GM10248 (cell line): Measurements from ENCODE around the gene IMMP2L.

Source experiments
- CTCF ChIA-PET: fragments of 300-600 bp; sonication (Branson Sonifier 250); formaldehyde crosslinking; extraction: SDS; loops from one replicate; lab custom pipeline; 2021; ENCODE audit warnings: antibody characterized with exemption; lab: Yijun Ruan, JAX
- POLR2A ChIA-PET: fragments of 350-650 bp; sonication (Branson Sonifier 250); formaldehyde crosslinking; extraction: SDS; loops from one replicate; lab custom pipeline; 2020; ENCODE audit warnings: antibody characterized with exemption; lab: Yijun Ruan, JAX
- DNase-seq: peaks from one replicate; pipeline ENCODE4 v3.0.0; 2012; ENCODE audit errors: extremely low spot score
- CTCF ChIP-seq: IDR thresholded peaks from 2 replicates; pipeline ENCODE4 v1.5.1; 2012; ENCODE audit warnings: mild to moderate bottlenecking, low read depth; ENCODE audit errors: extremely low read depth, missing control alignments, control extremely low read depth

The IMMP2L gene

GRCh38 chr7:111115966-111116365, 446.3 kb downstream of the IMMP2L start:
- no peak for DNase-seq
- no peak for TF ChIP-seq CTCF
- POLR2A ChIA-PET = no interaction called here
- CTCF ChIA-PET = interaction anchor here (0.8 kb wide), 1 partner anchor 10 kb away, joined by 3 read pairs; no protein-coding TSS in a partner anchor

GRCh38 chr7:111113263-111114017, 448.9 kb downstream of the IMMP2L start:
- CTCF ChIA-PET = interaction anchor here (1.0 to 1.7 kb wide), 2 partner anchors 13 to 27 kb away, joined by 3 to 4 read pairs; no protein-coding TSS in a partner anchor
- DNase-seq = peak; percentile 10
- POLR2A ChIA-PET = no interaction called here
- no peak for TF ChIP-seq CTCF

DNA sequence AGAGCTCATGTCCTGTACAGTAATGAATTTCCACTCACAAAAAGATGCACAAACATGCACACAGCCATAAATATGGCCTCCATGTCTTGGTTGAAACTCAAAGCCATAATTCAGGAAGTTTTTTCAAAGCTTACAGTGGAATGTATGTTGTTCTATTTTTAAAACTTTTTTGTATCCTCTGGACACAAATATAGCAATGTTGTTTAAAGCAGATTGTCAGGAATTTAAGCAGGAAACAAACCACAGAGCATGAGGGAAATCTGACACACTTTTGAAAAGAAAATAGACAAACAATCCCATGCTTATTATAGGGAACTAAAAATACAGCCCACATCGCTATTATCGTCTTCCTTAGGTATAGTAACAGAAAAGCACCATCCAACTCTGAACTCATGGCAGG, 449.9 kb downstream of the IMMP2L start:
- no peak for DNase-seq
- ChIA-PET CTCF (interaction anchor here (0.8 to 1.7 kb wide), 5 partner anchors 14 to 26 kb away, joined by 3 to 5 read pairs (median 3); no protein-coding TSS in a partner anchor), POLR2A (no interaction called here)
- TF ChIP-seq CTCF = no peak

DNA sequence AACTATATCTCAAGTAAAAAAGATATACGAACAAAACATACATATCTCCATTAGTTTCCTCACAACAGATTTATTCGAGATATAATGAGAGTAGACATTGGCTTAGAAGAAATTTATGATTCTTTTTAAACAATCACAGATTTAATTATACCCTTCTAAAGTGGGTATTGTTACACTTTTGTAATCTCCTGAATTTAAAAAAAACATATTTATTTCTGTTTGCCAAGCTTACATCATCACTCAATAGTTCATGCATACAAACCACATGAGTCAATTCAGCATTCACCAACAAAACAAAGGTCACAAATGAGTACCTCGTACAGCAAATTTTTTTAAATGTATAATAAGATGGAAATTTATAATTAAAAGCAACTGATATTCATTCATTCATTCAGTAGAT, 453.8 kb downstream of the IMMP2L start:
- POLR2A ChIA-PET = no interaction called here
- CTCF ChIA-PET = interaction anchor here (1.6 kb wide), 1 partner anchor 9 kb away, joined by 7 read pairs; no protein-coding TSS in a partner anchor
- DNase-seq = no peak
- no peak for TF ChIP-seq CTCF

DNA sequence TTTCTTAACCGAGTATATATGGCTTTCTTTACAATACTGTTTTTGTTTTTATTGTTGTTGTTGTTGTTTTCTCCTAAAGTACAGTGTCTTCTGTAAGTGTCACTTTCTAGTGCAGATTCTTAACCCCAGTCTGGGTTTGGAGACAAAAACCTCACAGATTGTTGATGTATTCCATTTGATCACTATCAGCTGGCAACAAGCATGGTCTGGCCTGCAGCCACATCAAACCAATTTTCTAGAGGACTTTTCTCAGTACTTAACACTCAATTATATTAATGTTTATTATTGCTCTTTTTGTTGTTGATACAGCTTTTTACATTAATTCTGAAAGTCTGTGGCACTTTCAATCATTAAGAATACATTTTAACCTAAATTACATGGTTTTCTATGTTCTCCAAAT, 454.3 kb downstream of the IMMP2L start:
- DNase-seq = no peak
- ChIA-PET CTCF (interaction anchor here (1.6 kb wide), 1 partner anchor 9 kb away, joined by 7 read pairs; no protein-coding TSS in a partner anchor), POLR2A (no interaction called here)
- no peak for TF ChIP-seq CTCF

GRCh38 chr7:111107579-111107978, 454.7 kb downstream of the IMMP2L start:
- ChIA-PET POLR2A (no interaction called here), CTCF (interaction anchor here (1.6 kb wide), 1 partner anchor 9 kb away, joined by 7 read pairs; no protein-coding TSS in a partner anchor)
- DNase-seq = no peak
- TF ChIP-seq CTCF = no peak
